Measurements from ENCODE around the gene CADM4.

DNA sequence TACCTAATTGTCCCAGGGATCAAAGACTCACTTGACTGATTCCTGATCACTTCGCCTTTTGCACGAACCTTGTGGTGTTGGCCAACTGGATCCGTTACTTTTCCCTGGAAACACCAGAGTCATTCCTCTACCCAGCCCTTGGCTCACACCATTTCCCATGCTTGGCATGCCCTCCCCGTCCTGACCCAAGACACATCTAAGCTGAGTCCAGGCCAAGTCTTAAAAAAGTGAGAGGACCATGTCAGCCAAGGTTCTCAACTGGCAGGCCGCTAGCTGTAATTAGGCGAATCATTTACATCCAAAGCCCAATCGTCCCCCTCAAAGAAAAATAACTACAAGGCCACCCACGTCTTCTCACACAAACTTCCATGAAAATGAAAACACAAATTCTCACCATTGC, 18.8 kb upstream of the CADM4 start:
- TF ChIP-seq, protein P1, sequence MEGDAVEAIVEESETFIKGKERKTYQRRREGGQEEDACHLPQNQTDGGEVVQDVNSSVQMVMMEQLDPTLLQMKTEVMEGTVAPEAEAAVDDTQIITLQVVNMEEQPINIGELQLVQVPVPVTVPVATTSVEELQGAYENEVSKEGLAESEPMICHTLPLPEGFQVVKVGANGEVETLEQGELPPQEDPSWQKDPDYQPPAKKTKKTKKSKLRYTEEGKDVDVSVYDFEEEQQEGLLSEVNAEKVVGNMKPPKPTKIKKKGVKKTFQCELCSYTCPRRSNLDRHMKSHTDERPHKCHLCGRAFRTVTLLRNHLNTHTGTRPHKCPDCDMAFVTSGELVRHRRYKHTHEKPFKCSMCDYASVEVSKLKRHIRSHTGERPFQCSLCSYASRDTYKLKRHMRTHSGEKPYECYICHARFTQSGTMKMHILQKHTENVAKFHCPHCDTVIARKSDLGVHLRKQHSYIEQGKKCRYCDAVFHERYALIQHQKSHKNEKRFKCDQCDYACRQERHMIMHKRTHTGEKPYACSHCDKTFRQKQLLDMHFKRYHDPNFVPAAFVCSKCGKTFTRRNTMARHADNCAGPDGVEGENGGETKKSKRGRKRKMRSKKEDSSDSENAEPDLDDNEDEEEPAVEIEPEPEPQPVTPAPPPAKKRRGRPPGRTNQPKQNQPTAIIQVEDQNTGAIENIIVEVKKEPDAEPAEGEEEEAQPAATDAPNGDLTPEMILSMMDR (optimal IDR thresholded peaks at IDR 0.05 in 1 of 3, IDR thresholded peaks at IDR 0.05 in 1 of 3, conservative IDR thresholded peaks at IDR 0.05 in 1 of 3; ENCODE audit: extremely low read depth in 1 of 3, insufficient read depth in 2 of 3, low read length in 3 of 3) = no peak
- TF ChIP-seq EZH2 (IDR thresholded peaks at IDR 0.05; ENCODE audit: low read length) = no peak

All from keratinocyte (primary cell).